WI38 (cell line): ENCODE results near the gene DHX57.

Experiments
- H3K4me3 ChIP-seq: 2 replicates; pipeline ENCODE4 v1.5.1; 2011; ENCODE audit warnings: low read depth, mild to moderate bottlenecking, control low read depth, low read length
- TF ChIP-seq, protein P1 (sequence below): IDR thresholded peaks from 2 replicates; pipeline ENCODE4 v1.5.1; 2012; ENCODE audit warnings: low read depth, mild to moderate bottlenecking, control low read depth, low read length

Gene DHX57

DNA sequence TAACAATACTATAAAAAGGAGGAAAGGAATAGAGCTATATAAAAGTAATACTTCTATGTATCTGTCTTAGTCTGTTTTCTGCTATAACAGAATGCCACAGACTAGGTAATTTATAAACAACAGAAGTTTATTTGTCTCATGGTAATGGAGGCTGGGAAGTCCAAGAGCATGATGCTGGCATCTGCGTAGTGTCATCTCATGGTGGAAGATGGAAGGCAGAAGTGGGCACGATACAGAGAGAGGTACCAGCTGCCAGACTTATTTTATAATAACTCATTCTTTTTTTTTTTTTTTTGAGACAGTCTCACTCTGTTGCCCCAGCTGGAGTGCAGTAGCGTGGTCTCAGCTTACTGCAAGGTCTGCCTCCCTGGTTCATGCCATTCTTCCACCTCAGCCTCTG, 4.3 kb downstream of the DHX57 start:
- TF ChIP-seq, protein P1, sequence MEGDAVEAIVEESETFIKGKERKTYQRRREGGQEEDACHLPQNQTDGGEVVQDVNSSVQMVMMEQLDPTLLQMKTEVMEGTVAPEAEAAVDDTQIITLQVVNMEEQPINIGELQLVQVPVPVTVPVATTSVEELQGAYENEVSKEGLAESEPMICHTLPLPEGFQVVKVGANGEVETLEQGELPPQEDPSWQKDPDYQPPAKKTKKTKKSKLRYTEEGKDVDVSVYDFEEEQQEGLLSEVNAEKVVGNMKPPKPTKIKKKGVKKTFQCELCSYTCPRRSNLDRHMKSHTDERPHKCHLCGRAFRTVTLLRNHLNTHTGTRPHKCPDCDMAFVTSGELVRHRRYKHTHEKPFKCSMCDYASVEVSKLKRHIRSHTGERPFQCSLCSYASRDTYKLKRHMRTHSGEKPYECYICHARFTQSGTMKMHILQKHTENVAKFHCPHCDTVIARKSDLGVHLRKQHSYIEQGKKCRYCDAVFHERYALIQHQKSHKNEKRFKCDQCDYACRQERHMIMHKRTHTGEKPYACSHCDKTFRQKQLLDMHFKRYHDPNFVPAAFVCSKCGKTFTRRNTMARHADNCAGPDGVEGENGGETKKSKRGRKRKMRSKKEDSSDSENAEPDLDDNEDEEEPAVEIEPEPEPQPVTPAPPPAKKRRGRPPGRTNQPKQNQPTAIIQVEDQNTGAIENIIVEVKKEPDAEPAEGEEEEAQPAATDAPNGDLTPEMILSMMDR = no peak

DNA sequence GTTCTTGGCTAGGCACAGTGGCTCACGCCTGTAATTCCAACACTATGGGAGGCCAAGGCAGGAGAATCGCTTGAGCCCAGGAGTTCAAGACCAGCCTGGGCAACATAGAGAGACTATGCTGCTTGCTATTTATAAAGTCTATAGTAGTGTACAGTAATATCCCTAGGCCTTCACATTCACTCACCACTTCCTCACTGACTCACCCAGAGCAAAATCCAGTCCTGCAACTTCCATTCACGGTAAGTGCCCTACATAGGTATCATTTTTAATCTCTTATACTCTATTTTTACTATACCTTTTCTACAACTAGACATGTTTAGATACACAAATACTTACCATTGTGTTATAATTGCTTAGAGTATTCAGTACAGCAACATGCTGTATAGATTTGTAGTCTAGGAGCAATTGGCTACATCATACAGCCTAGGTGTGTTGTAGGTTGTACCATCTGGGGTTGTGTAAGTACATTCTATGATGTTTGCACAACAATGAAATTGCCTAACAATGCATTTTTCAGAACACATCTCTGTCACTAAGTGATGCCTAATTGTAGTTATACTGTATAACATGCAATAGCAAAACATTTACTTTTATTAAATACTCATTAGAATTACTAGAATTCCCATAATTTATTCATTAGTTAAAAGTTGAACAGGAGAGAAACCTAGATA, 8.8 kb downstream of the DHX57 start:
- TF ChIP-seq, protein P1 = no peak

More for the DNA sequence above, 4.3 kb downstream of the DHX57 start:
- no peak overlapping the region for H3K4me3 ChIP-seq

DNA sequence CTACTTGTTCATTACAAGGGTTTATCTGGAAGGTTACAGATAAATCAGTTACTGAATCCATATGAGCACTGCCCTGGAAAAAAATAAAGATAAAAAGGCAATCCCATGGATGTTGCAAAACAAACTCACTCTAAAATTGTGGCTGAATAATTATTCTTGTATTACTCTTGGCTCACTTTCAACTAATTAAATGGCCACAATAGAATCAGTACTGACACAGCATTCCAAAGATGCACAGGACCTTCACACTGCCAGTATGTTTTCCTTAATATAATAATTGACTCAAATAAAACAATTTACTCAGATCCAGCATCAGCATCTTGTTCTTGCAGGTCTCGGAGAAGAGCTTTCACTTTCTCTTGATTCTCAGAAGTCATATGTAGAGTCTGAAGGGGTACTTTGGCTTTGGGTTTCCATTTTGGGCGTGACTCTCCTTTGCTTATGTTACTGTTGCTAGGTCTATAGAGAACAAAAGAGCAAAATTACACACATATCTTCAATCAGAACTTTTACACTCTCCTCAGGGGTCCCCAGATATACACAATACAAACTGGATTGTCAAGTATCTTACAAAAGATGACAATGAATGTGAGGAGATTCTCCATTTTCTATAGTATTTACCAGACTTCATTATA, 12.6 kb downstream of the DHX57 start:
- TF ChIP-seq, protein P1 = no peak
- no peak overlapping the region for H3K4me3 ChIP-seq

More for the DNA sequence above, 8.8 kb downstream of the DHX57 start:
- H3K4me3 ChIP-seq = no peak overlapping the region

DNA sequence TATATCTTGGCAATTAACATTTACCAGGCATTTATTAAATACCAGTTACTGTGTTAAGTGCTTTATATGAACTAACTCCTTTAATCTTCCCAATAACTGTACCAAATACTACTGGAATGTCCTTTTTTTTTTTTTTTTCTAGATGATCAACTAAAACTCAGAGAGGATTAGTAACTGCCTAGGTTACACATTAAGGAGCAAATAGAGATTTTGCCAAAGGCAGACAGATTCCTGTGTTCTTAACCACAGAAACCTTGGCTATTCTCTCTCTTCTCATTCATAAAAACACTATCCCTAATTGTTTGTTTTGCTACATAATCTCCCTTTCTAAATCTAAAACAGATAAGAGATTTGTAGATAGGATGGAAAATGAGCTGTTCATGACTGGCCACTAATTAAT, 13.3 kb downstream of the DHX57 start:
- TF ChIP-seq, protein P1 = no peak
- no peak overlapping the region for H3K4me3 ChIP-seq

DNA sequence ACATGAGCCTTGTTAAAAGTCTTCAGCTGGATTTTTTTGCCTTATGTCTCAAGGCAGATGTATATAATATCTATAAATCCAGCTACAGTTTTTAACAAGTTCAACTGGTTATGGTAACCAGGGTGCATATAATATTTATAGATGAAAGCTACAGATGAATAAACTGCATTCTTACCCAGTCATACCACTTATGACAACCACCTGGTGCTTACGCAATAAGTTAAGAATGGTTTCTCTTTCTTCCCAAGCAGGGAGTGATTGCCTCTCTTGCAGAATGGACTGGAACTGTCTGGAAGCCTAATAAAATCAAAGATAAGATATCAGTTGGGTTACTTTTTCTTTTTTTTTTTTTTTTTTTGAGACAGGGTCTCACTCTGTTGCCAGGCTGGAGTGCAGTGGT, 19.6 kb downstream of the DHX57 start:
- TF ChIP-seq, protein P1 = no peak
- H3K4me3 ChIP-seq = no peak overlapping the region

DNA sequence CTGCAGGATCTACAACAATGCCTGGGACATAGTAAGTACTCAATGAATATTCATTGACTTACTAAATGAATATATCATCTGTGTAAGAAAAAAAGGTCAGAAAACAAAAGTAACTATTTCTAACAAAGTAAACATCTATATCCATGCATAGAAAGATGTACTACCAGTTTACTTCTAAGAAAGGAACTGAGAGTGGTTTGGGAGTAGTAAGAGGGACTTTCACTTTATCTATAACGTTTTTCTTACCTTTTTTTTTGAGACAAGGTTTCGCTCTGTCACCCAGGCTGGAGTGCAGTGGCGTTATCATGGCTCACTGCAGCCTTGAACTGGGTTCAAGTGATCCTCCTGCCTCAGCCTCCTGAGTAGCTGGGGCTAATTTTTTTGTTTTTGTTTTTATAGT, 25.7 kb downstream of the DHX57 start:
- TF ChIP-seq, protein P1 = no peak
- H3K4me3 ChIP-seq = no peak overlapping the region

DNA sequence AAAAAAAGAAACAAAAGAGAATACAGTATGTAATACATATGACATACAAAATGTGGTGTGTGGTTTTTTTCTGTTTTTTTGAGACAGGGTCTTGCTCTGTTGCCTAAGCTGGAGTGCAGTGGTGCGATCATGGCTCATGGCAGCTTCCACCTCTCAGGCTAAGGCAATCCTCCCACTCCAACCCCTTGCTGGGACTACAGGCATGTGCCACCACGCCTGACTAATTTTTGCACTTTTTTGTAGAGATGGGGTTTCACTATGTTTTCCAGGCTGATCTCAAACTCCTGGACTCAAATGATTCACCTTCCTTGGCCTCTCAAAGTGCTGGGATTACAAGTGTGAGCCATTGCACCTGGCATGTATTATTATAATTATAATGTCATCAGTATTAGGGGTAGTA, 38.9 kb downstream of the DHX57 start:
- TF ChIP-seq, protein P1 = no peak
- no peak overlapping the region for H3K4me3 ChIP-seq
